ENCODE results near the gene PRL. TPM values are rescaled to one million over a fixed set of nuclear protein-coding genes. Genes with fewer than 3 reads are reported as not detected.

The PRL gene
- total and polyA plus RNA-seq, 2 of the 13 experiments (the other 11 are each of a cell fraction or from before 2014, with no cell fraction given), result not detected

GRCh38 chr6:22290045-22290444 lies 6.8 kb downstream of the PRL start:
- Histone ChIP-seq H3K79me2 (ENCODE audit: insufficient read depth, low read length) (no peaks in the 10 kb centered on the region), H3K4me1 (ENCODE audit: insufficient read depth, low read length) (no peaks in the 10 kb centered on the region), H3K27me3 (ENCODE audit: control insufficient read depth in 1 of 2, insufficient read depth in 2 of 2, low read length in 2 of 2) (no peaks in the 10 kb centered on the region; a peak in 1 of 5 replicates), H3K4me2 (ENCODE audit: low read depth, low read length) (no peak overlapping the region), H3K9me3 (ENCODE audit: low read length) (peaks cover 53% of the 10 kb centered on the region), H4K20me1 (ENCODE audit: insufficient read depth, low read length) (no peaks in the 10 kb centered on the region), H2AFZ (ENCODE audit: low read length) (no peak overlapping the region), H3K4me3 (replicated peaks in 1 of 3; ENCODE audit: insufficient read depth in 1 of 3, low read depth in 2 of 3, low read length in 3 of 3) (no peak overlapping the region), H3K27ac (ENCODE audit: extremely low read length, insufficient read depth, low read length) (no peak overlapping the region), H3K36me3 (replicated peaks in 1 of 2; ENCODE audit: control insufficient read depth in 1 of 2, insufficient read depth in 2 of 2, low read length in 2 of 2) (no peaks in the 10 kb centered on the region), H3K9ac (ENCODE audit: insufficient read depth, low read depth, low read length) (no peak overlapping the region)
- ChIA-PET CTCF (ENCODE audit: low intra/inter-chr PET ratio, low total read pairs) (no interaction called here), POLR2A (no interaction called here)
- WGBS (ENCODE audit: low lambda C conversion rate), result 11% methylated on average over 8 of the region's 8 CpGs
- BruUV-seq (replicated peaks), result no TSS peak
- no peak for FAIRE-seq
- intact Hi-C loops (cut with micrococcal nuclease; ENCODE audit: unreplicated experiment), result no loop called here
- DNase-seq (ENCODE audit: low spot score), result no peak
- TF ChIP-seq MAFF (IDR thresholded peaks at IDR 0.05; ENCODE audit: low read depth, low read length) (no peak), TRIM22 (IDR thresholded peaks at IDR 0.05) (no peak), ELF3 (CRISPR knock-in tag; IDR thresholded peaks at IDR 0.05) (no peak), ZNF773 (CRISPR knock-in tag; IDR thresholded peaks at IDR 0.05; ENCODE audit: borderline replicate concordance) (no peak), GTF3A (CRISPR knock-in tag; conservative IDR thresholded peaks at IDR 0.05) (no peak), CBX1 (IDR thresholded peaks at IDR 0.05; ENCODE audit: low read depth) (no peak)
- ATAC-seq, result no peak
- in situ Hi-C loops (cut with HindIII; ENCODE audit: extremely low pct_ligation_motif_present, low pct_unique_long_range_greater_than_20kb), result no loop called here

DNA sequence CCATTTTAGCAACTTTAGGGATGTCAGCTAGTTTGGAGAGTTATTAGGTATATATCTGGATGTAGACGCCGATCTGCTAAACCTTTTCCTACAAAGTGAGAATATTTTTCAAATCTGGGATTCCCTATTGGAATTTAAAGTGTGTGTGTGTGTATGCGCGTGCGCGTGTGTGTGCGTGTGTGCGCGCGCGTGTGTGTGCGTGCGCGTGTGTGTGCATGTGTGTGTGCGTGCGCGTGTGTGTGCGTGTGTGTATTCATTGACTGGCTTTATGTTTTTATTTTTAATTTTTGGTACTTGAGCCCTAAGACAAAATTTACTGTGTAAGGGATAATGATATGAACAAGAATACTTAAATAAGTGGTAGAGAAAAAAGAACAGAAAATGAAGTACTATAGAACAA lies 8.1 kb downstream of the PRL start:
- no peak overlapping the region for H3K4me3 ChIP-seq (replicated peaks in 1 of 3; ENCODE audit: insufficient read depth in 1 of 3, low read depth in 2 of 3, low read length in 3 of 3)
- ChIA-PET CTCF (ENCODE audit: low intra/inter-chr PET ratio, low total read pairs) (no interaction called here), POLR2A (no interaction called here)
- ATAC-seq (no peak), DNase-seq (ENCODE audit: low spot score) (no peak), FAIRE-seq (no peak)
- H2AFZ ChIP-seq (ENCODE audit: low read length), result no peak overlapping the region
- H3K36me3 ChIP-seq (replicated peaks in 1 of 2; ENCODE audit: control insufficient read depth in 1 of 2, insufficient read depth in 2 of 2, low read length in 2 of 2), result no peaks in the 10 kb centered on the region
- H3K27me3 ChIP-seq (ENCODE audit: control insufficient read depth in 1 of 2, insufficient read depth in 2 of 2, low read length in 2 of 2), result no peaks in the 10 kb centered on the region; a peak in 1 of 5 replicates
- 82% methylated on average over 18 of the region's 18 CpGs for WGBS (ENCODE audit: low lambda C conversion rate)
- H3K4me2 ChIP-seq (ENCODE audit: low read depth, low read length), result no peak overlapping the region
- no peaks in the 10 kb centered on the region for H4K20me1 ChIP-seq (ENCODE audit: insufficient read depth, low read length)
- in situ Hi-C loops (cut with HindIII; ENCODE audit: extremely low pct_ligation_motif_present, low pct_unique_long_range_greater_than_20kb), result no loop called here
- no peaks in the 10 kb centered on the region for H3K4me1 ChIP-seq (ENCODE audit: insufficient read depth, low read length)
- H3K9ac ChIP-seq (ENCODE audit: insufficient read depth, low read depth, low read length), result no peak overlapping the region
- H3K9me3 ChIP-seq (ENCODE audit: low read length), result peaks cover 66% of the 10 kb centered on the region
- H3K79me2 ChIP-seq (ENCODE audit: insufficient read depth, low read length), result no peaks in the 10 kb centered on the region
- no TSS peak for BruUV-seq (replicated peaks)
- H3K27ac ChIP-seq (ENCODE audit: extremely low read length, insufficient read depth, low read length), result no peak overlapping the region
- intact Hi-C loops (cut with micrococcal nuclease; ENCODE audit: unreplicated experiment), result no loop called here
- no peak for TF ChIP-seq RXRB (CRISPR knock-in tag; IDR thresholded peaks at IDR 0.05; ENCODE audit: borderline replicate concordance)
- TF ChIP-seq CHD4 (IDR thresholded peaks at IDR 0.05; ENCODE audit: borderline replicate concordance, low read length), result no peak
- TF ChIP-seq ZFP1 (CRISPR knock-in tag; IDR thresholded peaks at IDR 0.05), result no peak
- no peak for TF ChIP-seq ZNF703 (CRISPR knock-in tag; IDR thresholded peaks at IDR 0.05; ENCODE audit: borderline replicate concordance)
- no peak for TF ChIP-seq ONECUT2 (CRISPR knock-in tag; IDR thresholded peaks at IDR 0.05)
- TF ChIP-seq ESRRA (CRISPR knock-in tag; IDR thresholded peaks at IDR 0.05; ENCODE audit: low read depth), result no peak
- TF ChIP-seq, protein P1, sequence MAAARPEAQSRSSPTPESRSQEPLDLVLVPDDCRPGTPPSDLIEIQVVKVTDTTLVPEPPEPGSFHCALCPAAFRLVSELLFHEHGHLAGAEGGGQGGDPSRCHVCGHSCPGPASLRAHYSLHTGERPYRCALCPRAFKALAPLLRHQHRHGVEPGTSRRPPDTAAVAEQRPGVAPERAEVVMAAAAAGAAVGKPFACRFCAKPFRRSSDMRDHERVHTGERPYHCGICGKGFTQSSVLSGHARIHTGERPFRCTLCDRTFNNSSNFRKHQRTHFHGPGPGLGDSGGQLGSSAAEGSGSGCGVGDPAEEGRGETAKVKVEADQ (CRISPR knock-in tag; IDR thresholded peaks at IDR 0.05; ENCODE audit: borderline replicate concordance), result no peak
- TF ChIP-seq ZC3H4 (CRISPR knock-in tag; IDR thresholded peaks at IDR 0.05; ENCODE audit: borderline replicate concordance), result no peak
- TF ChIP-seq ZNF766 (CRISPR knock-in tag; IDR thresholded peaks at IDR 0.05; ENCODE audit: borderline replicate concordance), result no peak
- no peak for TF ChIP-seq SPEN (CRISPR knock-in tag; IDR thresholded peaks at IDR 0.05; ENCODE audit: low read depth)
- no peak for TF ChIP-seq ZNF225 (CRISPR knock-in tag; IDR thresholded peaks at IDR 0.05)
- TF ChIP-seq AKAP8 (CRISPR knock-in tag; IDR thresholded peaks at IDR 0.05), result no peak
- no peak for TF ChIP-seq TAF15 (IDR thresholded peaks at IDR 0.05; ENCODE audit: low read depth, low read length, poor library complexity, severe bottlenecking)
- TF ChIP-seq CENPBD1 (CRISPR knock-in tag; IDR thresholded peaks at IDR 0.05; ENCODE audit: borderline replicate concordance, low read depth), result no peak

Data from HepG2 (cell line).